ENCODE measurements around the gene ZNF567. TPM values are rescaled to one million over a fixed set of nuclear protein-coding genes. Genes with fewer than 3 reads are reported as not detected.

Gene ZNF567
- total and polyA plus RNA-seq, 8 donors = 1.2 to 4.2 (median 1.9) TPM

- Histone ChIP-seq H3K36me3 (peaks cover 0 to 12% (median 0%) of the 10 kb centered on the region in 3 donors), H3K27me3 (no peaks in the 10 kb centered on the region), H3K9me3 (no peaks in the 10 kb centered on the region), H3K27ac (no peak overlapping the region), H3K4me3 (no peak overlapping the region), H3K4me1 (peaks cover 0 to 8% (median 3%) of the 10 kb centered on the region in 3 donors)
- TF ChIP-seq, protein P1, sequence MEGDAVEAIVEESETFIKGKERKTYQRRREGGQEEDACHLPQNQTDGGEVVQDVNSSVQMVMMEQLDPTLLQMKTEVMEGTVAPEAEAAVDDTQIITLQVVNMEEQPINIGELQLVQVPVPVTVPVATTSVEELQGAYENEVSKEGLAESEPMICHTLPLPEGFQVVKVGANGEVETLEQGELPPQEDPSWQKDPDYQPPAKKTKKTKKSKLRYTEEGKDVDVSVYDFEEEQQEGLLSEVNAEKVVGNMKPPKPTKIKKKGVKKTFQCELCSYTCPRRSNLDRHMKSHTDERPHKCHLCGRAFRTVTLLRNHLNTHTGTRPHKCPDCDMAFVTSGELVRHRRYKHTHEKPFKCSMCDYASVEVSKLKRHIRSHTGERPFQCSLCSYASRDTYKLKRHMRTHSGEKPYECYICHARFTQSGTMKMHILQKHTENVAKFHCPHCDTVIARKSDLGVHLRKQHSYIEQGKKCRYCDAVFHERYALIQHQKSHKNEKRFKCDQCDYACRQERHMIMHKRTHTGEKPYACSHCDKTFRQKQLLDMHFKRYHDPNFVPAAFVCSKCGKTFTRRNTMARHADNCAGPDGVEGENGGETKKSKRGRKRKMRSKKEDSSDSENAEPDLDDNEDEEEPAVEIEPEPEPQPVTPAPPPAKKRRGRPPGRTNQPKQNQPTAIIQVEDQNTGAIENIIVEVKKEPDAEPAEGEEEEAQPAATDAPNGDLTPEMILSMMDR (IDR thresholded peaks at IDR 0.05) = no peak
- WGBS, 2 donors = 93 to 95% methylated on average over 2 of the region's 2 CpGs
- DNase-seq = no peak
- intact Hi-C loops (cut with DNase I) = no loop called here
- FAIRE-seq = no peak
- ATAC-seq = no peak
Observed at GRCh38 chr19:36685835-36686234, 1.6 kb upstream of the ZNF567 start.

DNA sequence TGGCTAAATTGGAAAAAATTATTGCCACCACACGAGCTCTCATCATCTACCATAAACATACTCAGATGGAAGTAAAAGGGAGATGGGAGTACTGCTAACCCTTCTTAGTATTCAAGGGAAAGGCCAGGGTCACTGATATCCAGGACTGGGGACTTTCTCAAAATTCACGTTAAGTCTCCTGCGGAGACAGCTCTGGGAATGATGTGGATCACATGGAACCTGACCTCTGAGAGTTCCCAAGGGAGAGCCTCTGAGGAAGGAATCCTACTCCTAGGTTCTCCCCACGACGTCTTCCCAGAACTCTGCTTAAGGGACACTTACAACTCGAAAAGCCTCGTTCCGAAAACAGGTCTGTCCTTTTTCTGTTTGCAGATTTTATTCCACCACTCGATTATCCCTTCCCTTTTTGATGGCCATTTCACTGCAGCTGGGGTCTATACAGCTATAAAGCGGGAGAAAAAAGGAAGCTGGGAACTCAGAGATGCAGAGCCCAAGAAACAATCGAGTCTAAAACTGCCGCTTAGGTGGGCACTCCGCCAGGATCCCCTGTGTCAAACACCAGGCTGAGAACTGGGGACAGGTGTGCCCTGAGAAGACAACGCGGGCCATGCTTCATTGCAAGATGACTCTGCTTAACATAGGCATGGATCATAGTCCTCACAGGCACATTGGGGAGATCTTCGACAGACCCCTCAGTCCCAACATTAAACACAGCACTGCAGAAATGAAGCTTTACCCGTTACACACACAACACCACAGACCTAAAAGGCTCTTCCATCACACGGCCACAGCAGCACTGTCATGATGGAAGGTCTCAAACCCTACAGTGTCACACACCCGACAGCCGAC lies 823 bp upstream of the ZNF567 start:
- WGBS, 2 donors = 7 to 10% methylated on average over 20 of the region's 20 CpGs
- H3K27me3 ChIP-seq = no peaks in the 10 kb centered on the region
- peak overlapping the region; percentile 10 to 63 (median 28) for H3K27ac ChIP-seq
- peak; percentile 4 to 37 (median 12) for ATAC-seq
- TF ChIP-seq, protein P1 (IDR thresholded peaks at IDR 0.05) = no peak
- H3K9me3 ChIP-seq = no peaks in the 10 kb centered on the region
- DNase-seq = peak in 5 of 6 donors; percentile 9 to 63 (median 27)
- no peak for FAIRE-seq
- intact Hi-C loops (cut with DNase I) = no loop called here
- H3K36me3 ChIP-seq = peaks cover 0 to 12% (median 0%) of the 10 kb centered on the region in 3 donors
- H3K4me3 ChIP-seq = peak overlapping the region; percentile 73 to 89 (median 80)
- H3K4me1 ChIP-seq = peaks cover 0 to 8% (median 3%) of the 10 kb centered on the region in 3 donors

- ATAC-seq = no peak
- peak overlapping the region in 3 of 4 donors; percentile 44 to 63 (median 57) for H3K27ac ChIP-seq
- H3K4me1 ChIP-seq = peaks cover 0 to 8% (median 3%) of the 10 kb centered on the region in 3 donors
- no peak for FAIRE-seq
- peaks cover 0 to 21% (median 0%) of the 10 kb centered on the region in 3 donors for H3K36me3 ChIP-seq
- no peak for DNase-seq
- intact Hi-C loops (cut with DNase I) = no loop called here
- H3K9me3 ChIP-seq = no peaks in the 10 kb centered on the region
- 3% methylated on average over 9 of the region's 9 CpGs for WGBS, 2 donors
- no peaks in the 10 kb centered on the region for H3K27me3 ChIP-seq
- TF ChIP-seq, protein P1 (IDR thresholded peaks at IDR 0.05) = no peak
- peak overlapping the region; percentile 73 to 89 (median 80) for H3K4me3 ChIP-seq
Observed at GRCh38 chr19:36688058-36688457, 646 bp downstream of the ZNF567 start.

DNA sequence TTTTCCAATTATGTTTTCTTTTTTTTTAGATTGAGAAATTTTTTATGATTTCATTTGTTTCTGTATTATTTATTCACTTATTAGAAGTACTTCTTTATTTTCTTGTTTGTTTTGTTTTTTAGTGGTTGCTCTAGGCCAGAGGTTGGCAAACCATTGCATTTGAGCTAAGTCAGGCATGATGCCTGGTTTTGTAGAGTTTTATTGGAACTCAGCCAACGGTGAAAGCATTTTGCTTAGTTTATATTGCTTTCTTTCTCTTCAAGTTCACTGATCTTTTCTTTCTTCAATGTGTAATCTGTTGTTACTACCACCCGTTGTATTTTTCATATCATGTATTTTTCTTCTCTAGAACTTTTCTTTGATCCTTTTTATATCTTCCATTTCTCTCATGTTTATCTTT lies 19.7 kb downstream of the ZNF567 start:
- Histone ChIP-seq H3K9me3 (peaks cover 0 to 12% (median 5%) of the 10 kb centered on the region in 4 donors), H3K27ac (no peak overlapping the region), H3K27me3 (no peaks in the 10 kb centered on the region), H3K36me3 (peaks cover 0 to 7% (median 2%) of the 10 kb centered on the region in 3 donors), H3K4me1 (no peaks in the 10 kb centered on the region), H3K4me3 (no peak overlapping the region)
- ATAC-seq = no peak
- intact Hi-C loops (cut with DNase I) = no loop called here
- no peak for DNase-seq
- WGBS, 2 donors = 90 to 91% methylated on average over 2 of the region's 2 CpGs
- TF ChIP-seq, protein P1 (IDR thresholded peaks at IDR 0.05) = no peak
- no peak for FAIRE-seq

DNA sequence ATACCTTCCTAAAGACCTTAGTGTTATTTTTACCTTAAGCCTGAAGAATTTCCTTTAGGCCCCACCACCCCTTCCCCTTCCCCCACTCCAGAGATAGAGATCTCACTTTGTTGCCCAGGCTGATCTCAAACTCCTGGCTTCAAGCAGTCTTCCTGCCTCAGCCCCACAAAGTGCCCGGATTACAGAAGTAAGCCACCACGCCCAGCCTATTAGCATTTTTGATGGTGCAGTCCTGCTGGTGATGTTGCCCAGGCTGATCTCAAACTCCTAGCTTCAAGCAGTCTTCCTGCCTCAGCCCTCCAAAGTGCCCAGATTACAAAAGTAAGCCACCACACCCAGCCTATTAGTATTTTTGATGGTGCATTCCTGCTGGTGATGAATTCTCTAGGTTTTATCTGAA lies 22.0 kb downstream of the ZNF567 start:
- no peaks in the 10 kb centered on the region for H3K4me1 ChIP-seq
- peaks cover 0 to 20% (median 6%) of the 10 kb centered on the region in 4 donors for H3K9me3 ChIP-seq
- FAIRE-seq = no peak
- ATAC-seq = no peak
- no peak overlapping the region for H3K4me3 ChIP-seq
- no peak overlapping the region for H3K27ac ChIP-seq
- H3K27me3 ChIP-seq = no peaks in the 10 kb centered on the region
- intact Hi-C loops (cut with DNase I) = no loop called here
- WGBS, 2 donors = 86 to 92% methylated on average over 2 of the region's 2 CpGs
- peaks cover 16 to 29% (median 20%) of the 10 kb centered on the region in 3 donors for H3K36me3 ChIP-seq
- DNase-seq = no peak
- TF ChIP-seq, protein P1 (IDR thresholded peaks at IDR 0.05) = no peak
